RWPE1 (cell line): Measurements from ENCODE around the gene SP110.

Experiments used
- CTCF ChIA-PET: fragments of 350-600 bp; sonication (Branson Sonifier 250); formaldehyde crosslinking; extraction: SDS; loops from one replicate; lab custom pipeline; 2021; lab: Yijun Ruan, JAX
- POLR2A ChIA-PET: fragments of 400-600 bp; formaldehyde crosslinking; extraction: SDS; loops from one replicate; lab custom pipeline; 2020; ENCODE audit warnings: antibody characterized with exemption; ENCODE audit not compliant: low non-redundant PET; lab: Yijun Ruan, JAX
- DNase-seq: peaks from one replicate; pipeline ENCODE4 v3.0.0; 2012; ENCODE audit warnings: low spot score
- H3K27ac ChIP-seq: fragments of 450-650 bp; 2 replicates; pipeline ENCODE4 v1.5.1; 2017
- CTCF ChIP-seq: fragments of 450-650 bp; conservative IDR thresholded peaks from 2 replicates; pipeline ENCODE4 v1.5.1; 2017; ENCODE audit warnings: low read depth, mild to moderate bottlenecking

SP110 gene

DNA sequence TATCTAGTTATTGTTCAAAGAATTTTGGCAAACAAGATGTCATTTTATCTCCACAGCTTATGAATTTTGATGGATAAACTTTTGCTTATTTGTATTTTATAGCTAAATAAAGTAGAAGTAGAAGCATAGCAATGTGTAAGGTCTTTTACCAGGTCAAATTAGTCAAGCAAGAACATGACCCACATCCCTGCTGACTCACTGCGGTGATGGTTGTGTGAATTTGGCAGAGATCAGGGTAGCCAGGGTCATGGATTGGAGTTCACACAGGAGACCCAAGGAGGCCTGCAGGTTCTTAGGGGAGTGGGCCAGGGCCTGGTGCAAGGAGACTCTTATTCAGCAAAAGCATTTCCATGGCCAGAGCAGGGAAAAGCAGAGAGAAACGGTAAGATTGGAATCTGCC is 24.4 kb upstream of the SP110 start:
- ChIA-PET CTCF (no interaction called here), POLR2A (no interaction called here)
- TF ChIP-seq CTCF = no peak
- H3K27ac ChIP-seq = no peak overlapping the region
- peak; percentile 25 for DNase-seq

DNA sequence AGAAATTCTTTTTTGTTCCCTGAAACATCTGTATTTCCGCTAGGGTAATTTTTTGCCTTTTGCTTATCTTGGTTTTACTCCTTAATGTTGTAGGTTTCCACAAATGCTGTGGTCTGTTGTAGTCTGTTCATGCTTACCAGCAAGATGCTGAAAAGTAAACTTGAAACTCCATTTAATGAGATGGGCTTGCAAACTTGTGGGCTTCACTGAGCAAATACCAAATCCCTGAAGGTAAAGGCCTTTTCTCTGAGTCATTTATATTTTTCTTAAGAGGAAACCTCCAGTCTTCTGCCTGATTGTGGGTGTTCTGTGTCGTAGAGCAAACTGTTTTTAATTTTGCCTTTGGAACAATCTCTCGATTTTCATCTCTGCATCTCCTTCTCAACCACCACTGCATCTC is 15.1 kb upstream of the SP110 start:
- no peak for DNase-seq
- no peak for TF ChIP-seq CTCF
- POLR2A ChIA-PET = no interaction called here
- CTCF ChIA-PET = no interaction called here
- no peak overlapping the region for H3K27ac ChIP-seq

- POLR2A ChIA-PET = no interaction called here
- no peak for DNase-seq
- no peak overlapping the region for H3K27ac ChIP-seq
- CTCF ChIA-PET = no interaction called here
- no peak for TF ChIP-seq CTCF
Measured at GRCh38 chr2:230234122-230234722, 14.4 kb upstream of the SP110 start.

DNA sequence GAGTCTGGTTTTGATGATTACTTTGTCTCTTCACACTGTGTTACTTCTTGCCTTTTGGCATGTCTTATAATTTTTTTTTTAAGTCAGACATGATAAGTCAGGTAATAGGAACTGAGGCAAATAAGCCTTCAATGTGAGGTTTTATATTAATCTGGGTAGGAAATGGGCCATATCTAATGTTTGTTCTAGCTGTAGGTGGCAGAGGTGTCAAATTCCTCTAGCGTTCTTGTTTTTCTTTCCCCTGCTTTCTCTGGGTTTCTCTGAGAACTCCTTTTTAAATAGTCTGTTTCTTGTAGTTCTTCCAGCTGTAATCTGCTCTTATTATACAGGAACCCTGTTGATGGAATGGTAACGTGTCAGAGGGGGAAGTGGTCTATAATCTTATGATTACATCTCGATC is 11.5 kb upstream of the SP110 start:
- no peak overlapping the region for H3K27ac ChIP-seq
- ChIA-PET CTCF (no interaction called here), POLR2A (no interaction called here)
- TF ChIP-seq CTCF = no peak
- no peak for DNase-seq

DNA sequence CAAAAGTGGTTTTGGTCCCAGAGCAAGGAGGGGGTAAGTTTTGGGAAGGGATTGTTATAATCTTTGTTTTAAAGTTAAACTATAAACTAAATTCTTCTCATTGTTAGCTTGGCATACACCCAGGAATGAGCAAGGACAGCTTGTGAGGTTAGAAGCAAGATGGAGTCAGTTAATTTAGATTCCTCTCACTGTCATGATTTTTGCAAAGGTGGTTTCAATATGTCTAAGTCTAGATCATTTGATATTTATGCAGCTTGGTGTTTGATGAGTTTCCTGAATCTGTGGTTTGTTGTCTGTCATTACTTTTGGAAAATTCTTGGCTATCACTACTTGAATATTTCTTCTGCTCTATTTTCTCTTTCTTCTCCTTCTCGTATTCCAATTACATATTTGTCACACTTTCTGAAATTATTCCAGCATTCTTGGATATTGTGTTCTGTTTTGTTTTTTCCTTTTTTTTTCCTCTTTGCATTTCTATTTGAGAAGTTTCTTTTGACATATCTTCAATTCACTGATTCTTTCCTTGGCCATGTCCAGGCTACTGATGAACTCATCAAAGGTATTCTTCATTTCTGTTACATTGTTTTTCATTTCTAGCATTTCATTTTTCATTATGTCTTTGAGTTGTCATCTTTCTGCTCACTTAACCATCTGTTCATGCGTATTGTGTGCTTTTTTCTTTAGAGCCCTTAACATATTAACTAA is 10.9 kb upstream of the SP110 start:
- ChIA-PET POLR2A (interaction anchor here (0.6 kb wide), 1 partner anchor 115 kb away, joined by 5 read pairs; no protein-coding TSS in a partner anchor), CTCF (no interaction called here)
- DNase-seq = no peak
- no peak for TF ChIP-seq CTCF
- no peak overlapping the region for H3K27ac ChIP-seq

DNA sequence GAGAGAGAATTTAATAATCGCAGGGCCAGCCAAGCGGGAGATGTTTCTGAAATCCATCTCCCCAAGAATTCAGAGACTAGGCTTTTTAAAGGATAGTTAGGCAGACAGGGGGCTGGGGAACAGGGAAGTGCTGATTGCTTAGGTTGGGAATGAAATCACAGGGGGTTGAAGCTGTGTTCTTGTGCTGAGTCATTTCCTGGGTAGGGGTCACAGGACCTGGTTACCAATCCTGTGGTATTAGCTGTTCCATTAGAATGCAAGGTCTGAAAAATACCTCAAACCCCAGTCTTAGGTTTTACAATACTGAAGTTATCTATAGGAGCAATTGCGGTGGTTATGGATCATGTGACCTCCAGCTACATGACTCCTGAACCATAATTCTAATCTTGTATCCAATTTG is 10.3 kb upstream of the SP110 start:
- ChIA-PET POLR2A (no interaction called here), CTCF (no interaction called here)

More for the DNA sequence above, 10.3 kb upstream of the SP110 start:
- no peak overlapping the region for H3K27ac ChIP-seq
- no peak for TF ChIP-seq CTCF
- DNase-seq = no peak
